ENCODE data around the gene B4GALNT3.

Gene B4GALNT3

GRCh38 chr12:508145-508544 is 48.4 kb downstream of the B4GALNT3 start:
- DNase-seq (ENCODE audit: low read depth in 2 of 2, low spot score in 1 of 2): no peak

DNA sequence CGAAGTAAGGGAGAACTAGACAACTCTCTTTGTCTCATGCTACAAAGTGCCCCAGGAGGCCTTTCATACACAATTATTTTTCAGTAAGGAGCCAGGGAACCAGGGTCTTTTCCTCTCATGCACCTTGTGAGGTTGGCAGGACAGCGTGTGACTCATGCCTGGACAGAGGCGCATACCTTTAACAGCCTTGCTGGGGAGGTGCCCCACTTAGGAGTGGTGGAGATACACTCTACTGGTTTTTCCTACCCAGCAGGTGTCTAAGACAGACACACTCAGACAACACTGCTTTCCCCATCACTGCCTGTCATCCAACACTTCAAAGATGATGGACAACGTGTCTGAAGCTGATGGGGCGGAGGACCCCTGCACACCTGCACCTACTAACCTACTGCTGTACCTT is 49.1 kb downstream of the B4GALNT3 start:
- no peak for DNase-seq (ENCODE audit: low read depth in 2 of 2, low spot score in 1 of 2)

DNA sequence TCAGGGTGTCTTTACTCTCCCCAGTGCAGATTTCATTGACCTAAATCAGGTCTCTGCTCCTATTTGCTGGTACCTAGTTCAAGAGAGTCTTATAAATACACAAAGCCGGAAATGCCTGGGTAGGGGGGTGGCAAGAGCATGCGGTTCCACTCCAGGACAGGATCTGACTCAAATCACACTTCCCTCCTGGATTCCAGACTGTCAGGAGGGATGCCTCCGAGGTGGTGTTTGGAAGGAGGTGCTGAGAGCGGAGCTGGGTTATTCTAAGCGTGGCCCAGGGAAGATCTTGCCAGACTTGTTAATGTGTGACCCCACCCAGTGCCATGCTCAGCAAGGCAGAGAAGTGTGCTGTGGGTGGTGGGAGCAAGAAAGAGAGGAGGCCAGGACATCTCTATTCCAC is 49.8 kb downstream of the B4GALNT3 start:
- no peak for DNase-seq (ENCODE audit: low read depth in 2 of 2, low spot score in 1 of 2)

DNA sequence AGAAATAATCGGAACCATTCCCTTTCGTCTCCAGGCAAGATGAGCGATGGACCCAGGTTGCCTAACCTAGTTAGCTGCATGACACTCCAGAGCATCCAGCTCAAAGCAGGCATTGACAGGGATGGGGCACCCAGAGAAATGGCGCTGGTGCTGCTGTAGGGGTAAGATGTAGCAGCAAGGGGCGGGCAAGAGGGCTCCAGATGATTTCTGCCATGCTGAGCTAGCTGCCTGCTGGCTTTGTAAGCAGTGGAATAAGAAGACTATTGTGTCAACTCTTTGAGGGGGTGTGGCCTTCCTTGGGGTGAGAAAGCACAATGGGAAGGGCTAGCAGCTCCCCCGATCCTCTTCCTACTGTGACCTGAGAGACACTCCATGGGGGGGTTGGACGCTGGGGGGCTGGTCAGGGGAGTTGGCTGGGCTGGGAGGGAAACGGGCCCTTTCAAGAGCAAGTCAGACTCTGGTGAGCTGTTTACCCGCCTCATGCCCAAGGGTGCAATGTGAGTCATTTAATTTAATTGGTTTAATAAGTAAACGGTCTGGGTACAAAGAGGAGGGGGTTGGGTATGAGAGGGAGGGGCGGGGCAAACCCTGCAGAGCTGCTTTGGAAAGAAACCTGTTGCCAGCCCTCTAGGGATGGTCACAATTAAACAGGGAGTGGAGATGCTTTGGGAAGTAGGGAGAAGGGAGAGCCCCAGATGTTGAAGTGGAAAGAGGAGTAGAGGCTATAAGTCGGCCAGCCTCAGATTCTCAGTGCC is 50.5 kb downstream of the B4GALNT3 start:
- DNase-seq (ENCODE audit: low read depth in 2 of 2, low spot score in 1 of 2): no peak

DNA sequence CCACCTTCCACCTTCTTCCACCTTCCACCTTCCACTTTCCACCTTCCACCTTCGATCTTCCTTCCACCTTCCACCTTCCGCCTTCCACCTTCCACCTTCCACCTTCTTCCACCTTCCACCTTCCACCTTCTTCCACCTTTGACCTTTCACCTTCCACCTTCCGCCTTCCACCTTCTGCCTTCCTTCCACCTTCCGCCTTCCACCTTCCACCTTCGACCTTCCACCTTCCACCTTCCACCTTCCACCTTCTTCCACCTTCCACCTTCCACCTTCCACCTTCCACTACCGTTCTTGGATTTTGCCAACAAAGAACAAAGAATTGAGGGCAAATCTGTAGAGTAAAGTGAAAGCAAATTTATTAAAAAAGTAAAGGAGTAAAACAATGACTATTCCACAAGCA is 53.2 kb downstream of the B4GALNT3 start:
- DNase-seq (ENCODE audit: low read depth in 2 of 2, low spot score in 1 of 2): no peak

DNA sequence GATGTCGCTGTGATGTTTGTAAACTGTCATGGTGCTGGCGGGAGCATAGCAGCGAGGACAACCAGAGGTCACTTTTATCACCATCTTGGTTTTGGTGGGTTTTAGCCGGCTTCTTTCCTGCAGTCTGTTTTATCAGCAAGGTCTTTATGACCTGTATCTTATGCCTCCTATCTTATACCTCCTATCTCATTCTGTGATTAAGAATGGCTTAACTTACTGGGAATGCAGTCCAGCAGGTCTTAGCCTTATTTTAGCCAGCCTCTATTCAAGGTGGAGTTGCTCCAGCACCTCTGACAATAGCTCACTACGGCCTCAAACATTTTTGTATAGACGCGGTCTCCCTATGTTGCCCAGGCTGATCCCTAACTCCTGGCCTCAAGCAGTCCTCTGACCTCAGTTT is 53.7 kb downstream of the B4GALNT3 start:
- DNase-seq (ENCODE audit: low read depth in 2 of 2, low spot score in 1 of 2): no peak

- DNase-seq (ENCODE audit: low read depth in 2 of 2, low spot score in 1 of 2): no peak
Measured at GRCh38 chr12:517538-517937, 57.8 kb downstream of the B4GALNT3 start.

DNA sequence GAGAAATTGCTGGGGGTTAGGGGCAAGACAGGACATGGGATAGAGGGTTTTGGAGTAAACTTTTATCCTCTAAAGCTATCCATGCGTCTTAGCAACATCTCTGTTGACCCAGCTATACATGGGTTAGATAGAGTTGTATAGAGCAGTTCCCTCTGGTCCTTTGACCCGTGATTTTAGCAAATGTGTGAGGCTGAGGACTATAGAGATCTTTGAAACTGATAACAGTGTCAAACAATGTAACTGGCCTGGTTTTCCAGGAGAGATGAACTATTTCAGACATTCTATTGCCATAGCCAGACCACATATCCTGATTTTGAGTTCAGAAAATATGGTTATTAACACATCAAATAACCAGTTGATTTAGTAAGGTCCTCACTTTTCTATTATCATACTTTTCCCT is 60.4 kb downstream of the B4GALNT3 start:
- no peak for DNase-seq (ENCODE audit: low read depth in 2 of 2, low spot score in 1 of 2)

DNA sequence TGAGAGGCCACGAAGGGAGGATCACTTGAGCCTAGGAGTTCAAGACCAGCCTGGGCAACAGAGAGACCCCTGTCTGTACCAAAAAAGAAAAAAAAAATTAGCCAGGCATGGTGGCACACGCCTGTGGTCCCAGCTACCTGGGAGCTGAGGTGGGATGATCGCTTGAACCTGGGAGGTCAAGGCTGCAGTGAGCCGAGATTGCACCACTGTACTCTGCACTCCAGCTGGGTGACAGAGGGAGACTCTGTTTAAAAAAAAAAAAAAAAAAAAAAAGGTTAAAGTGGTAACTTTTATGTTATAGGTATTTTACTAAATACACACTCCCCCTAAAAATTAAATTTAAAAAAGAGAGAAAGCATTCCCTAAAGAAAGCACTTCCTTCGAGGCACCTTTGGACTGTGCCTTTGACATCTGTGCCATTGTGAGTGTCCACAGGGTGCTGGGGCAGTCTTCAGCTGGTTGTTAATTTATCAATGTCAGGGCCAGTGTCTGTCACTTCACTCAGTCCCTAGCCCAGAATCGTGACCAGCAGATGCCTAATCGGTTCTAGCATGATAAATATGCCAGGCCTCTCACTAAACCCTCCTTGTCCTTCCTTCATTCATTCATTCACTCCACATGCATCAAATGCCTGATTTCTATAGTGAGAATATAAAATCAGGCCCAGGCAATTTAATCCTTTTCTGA is 63.1 kb downstream of the B4GALNT3 start:
- no peak for DNase-seq (ENCODE audit: low read depth in 2 of 2, low spot score in 1 of 2)

- no peak for DNase-seq (ENCODE audit: low read depth in 2 of 2, low spot score in 1 of 2)
Measured at GRCh38 chr12:524167-524951, 64.6 kb downstream of the B4GALNT3 start.

- no peak for DNase-seq (ENCODE audit: low read depth in 2 of 2, low spot score in 1 of 2)
Measured at GRCh38 chr12:526089-526488, 66.3 kb downstream of the B4GALNT3 start.

DNA sequence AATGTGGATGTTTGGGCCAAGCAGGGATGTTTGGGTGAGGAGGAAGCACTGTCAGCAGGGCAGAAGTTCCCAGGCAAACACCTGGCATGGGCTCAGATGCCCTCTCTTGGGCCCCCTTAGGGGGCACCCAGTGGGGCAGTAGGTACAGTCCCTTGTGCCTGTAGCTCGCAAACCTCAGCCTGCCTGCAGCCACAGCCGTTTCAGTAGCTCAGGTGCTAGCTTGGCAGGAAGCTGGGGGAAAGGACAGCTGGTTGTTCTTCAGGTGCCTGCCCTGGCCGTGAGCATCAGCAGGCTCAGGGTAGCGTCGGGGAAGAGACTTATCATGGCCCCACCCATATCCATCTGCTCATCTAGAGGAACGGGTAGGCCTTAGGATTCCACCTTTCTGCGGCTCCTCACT is 67.5 kb downstream of the B4GALNT3 start:
- DNase-seq (ENCODE audit: low read depth in 2 of 2, low spot score in 1 of 2): no peak

DNA sequence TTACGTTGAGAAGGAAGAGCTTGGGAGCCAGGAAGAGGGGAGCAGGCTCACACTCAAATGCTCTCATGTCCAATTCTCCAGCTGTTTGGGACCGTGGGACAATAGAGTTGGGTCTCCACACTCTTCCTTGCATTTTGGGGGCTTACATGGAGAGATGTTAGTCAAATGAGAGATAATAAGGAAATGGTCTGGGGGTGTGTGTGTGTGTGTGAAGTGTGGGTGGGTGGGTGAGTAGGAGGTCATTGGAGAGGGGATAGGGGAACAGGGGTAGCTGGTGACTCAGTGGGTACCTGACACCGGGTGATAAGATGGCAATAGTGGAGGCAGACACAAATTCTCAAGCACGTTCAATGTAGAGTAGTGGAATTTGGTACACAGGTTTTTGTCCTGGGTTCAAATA is 68.0 kb downstream of the B4GALNT3 start:
- DNase-seq (ENCODE audit: low read depth in 2 of 2, low spot score in 1 of 2): no peak

DNA sequence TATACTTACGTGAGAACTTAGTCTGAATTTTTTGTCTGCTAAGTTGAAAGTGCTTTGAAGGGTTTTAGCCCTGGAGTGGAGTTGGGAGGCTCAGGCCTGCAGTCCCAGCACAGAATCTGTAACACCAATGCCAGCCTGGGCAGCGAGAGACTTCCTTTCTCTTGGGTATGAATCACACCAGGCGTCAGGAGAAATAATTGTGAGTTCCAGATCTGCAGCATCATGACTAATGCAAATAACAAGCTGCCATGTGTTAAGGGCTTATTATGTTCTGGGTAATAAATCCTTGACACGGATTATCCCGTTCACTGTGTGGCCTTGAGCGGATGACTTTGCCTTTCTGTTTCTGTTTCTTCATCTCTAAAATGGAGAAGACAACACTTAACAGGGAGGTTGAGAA is 70.6 kb downstream of the B4GALNT3 start:
- no peak for DNase-seq (ENCODE audit: low read depth in 2 of 2, low spot score in 1 of 2)

DNA sequence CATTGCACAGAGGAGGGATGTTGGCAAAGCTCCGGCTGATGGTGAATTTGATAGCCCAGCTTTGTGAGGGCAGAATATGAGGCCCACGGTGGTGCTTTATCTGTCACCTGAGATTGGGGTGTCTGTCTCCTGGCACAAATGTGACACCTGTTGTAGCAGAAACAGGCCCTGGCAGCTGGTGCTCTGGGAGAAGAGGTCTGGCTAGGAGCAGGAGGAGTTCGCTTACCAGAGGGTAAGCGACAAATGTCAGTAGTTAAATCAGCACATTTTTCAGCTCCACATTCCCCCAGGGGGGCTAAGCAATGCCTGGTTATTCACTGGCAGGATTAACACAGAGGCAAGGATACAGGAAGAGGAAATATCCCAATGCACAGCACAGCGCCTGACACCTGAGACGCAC is 71.1 kb downstream of the B4GALNT3 start:
- no peak for DNase-seq (ENCODE audit: low read depth in 2 of 2, low spot score in 1 of 2)

GRCh38 chr12:531951-532585 is 72.3 kb downstream of the B4GALNT3 start:
- DNase-seq (ENCODE audit: low read depth in 2 of 2, low spot score in 1 of 2): no peak

DNA sequence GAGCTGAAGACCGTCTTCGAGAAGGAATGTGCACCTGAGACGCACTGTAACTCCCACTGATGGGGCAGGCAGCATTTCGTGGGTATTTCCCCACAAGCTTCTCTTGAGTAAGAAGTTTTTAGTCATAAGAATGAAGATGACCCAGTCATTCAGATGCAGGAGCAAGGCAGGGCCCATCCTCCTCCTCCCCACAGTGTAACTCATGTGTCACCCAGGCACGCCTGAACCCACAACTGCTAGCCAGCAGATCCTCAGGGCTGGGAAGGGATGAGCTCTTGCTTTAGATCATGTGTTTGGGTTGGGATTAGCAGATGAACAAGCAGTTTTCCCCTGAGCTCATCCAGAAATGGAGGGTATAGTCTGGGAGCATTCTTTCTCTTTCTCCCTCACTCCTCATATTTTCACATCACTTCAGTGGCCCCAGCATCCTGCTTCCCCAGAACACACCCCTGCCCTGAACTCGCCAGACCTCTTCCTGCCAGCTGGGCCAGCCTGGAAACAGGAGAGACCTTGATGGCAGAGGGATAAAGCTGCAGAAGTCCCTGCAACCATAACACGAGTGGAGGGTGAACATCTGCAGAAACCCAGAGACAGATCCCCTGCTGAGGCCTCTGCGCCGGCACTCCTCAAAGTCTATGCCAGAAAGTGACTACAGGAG is 73.3 kb downstream of the B4GALNT3 start:
- DNase-seq (ENCODE audit: low read depth in 2 of 2, low spot score in 1 of 2): no peak

DNA sequence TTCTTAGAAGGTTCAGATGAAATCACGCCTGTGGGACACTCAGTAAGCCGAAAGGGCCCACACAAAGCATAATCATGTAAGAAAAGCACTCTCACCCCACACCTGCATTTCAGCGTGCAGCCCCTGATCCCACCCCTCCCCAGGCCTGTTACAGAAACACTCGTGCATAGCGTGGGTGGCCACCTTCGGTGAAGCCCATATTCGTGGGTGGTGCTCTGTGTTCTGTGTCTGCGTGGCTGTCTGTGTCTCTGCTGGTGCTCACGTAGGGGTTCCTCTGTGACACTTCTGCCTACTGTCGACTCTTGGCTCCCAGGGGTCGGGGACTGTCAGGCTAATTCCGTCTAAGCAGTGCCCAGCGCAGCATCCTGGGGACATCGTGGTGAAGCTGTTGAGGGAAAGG is 74.0 kb downstream of the B4GALNT3 start:
- DNase-seq (ENCODE audit: low read depth in 2 of 2, low spot score in 1 of 2): no peak

- no peak for DNase-seq (ENCODE audit: low read depth in 2 of 2, low spot score in 1 of 2)
Measured at GRCh38 chr12:534216-534615, 74.5 kb downstream of the B4GALNT3 start.

DNA sequence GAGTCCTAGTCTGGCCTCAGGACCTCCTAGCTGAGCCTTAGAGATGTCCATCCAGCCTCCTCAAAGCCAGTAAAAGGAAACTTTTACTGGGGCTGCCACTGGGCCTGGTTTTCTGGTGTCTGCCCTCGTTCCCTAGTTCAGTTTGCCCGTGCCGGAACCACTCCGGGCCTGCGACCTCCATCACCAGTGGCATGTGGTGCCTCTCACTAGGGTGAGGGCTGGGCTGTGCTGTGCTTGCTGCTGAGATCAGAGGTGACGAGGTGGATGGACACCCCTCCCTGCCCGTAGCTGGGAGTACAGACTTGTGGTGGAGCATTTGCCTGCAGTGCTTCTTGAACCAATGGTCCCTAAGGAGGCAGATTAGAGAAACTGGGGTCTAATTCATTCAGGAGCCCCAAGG is 75.7 kb downstream of the B4GALNT3 start:
- DNase-seq (ENCODE audit: low read depth in 2 of 2, low spot score in 1 of 2): no peak

DNA sequence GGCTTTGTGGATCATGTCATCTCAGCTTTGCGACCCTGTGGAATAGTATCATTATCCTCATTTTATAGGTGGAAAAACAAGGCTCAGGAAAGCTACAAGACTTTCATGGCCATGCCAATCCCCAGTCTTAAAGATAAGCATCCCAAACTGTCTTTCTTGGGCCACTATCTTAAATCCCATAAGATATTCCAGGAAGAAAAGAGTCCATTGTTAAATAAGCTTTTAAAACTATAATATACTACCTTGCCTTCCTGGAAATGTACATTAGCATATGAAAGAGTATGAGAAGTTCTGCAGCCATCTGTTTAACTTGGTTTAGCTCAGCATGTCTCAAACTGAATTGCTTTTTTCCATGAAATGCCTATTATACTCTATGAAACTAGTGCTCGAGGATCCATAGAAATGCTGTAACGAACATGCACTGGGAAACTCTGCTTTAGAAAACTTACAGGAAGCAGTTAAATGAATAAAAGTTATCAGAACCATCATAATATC is 77.1 kb downstream of the B4GALNT3 start:
- DNase-seq (ENCODE audit: low read depth in 2 of 2, low spot score in 1 of 2): no peak

Measured in stimulated activated CD8-positive, alpha-beta memory T cell treated with anti-CD3 and anti-CD28 coated beads, Interleukin-4, amount 100 ng/mL, for 4 hours (primary cell).